Thyroid gland (tissue), 4 donors: ENCODE measurements around the gene MAGEB17.

ENCODE experiments used
- POLR2A ChIP-seq, 2 donors: fragments of 450-650 bp; IDR thresholded peaks; one replicate each; pipeline ENCODE4 v1.6.1; 2017; ENCODE audit warnings: antibody characterized with exemption in 2 of 2, mild to moderate bottlenecking in 2 of 2, moderate library complexity in 1 of 2
- TF ChIP-seq, protein P1 (sequence below), 6 experiments: fragments of 200-600 bp in 3 of 6; fragments of 450-650 bp in 3 of 6; sonication (generic) in 3 of 6; IDR thresholded peaks; one replicate each; pipeline ENCODE4 v1.5.1; 2016 to 2019; ENCODE audit warnings: antibody characterized with exemption in 6 of 6, mild to moderate bottlenecking in 2 of 6, inconsistent platforms in 1 of 6, moderate library complexity in 1 of 6

DNA sequence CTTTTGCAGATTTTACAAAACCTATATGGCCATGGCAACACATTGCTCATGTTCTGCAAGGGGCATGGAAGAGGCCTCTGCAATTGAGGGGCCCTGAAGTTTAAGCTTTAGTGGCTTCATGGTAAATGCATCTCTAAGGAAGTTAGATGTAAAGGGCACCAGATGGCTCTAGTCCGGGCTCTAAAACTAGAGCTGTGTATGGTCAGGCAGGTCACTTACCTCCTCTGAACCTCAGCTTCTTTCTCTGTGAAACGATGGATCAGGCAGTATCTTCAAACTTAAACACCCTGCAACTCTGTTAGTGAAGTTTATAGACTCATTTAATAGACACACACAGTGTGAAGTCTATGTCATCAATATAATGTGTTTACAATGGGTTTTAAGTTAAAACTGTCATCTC is 10.0 kb downstream of the MAGEB17 start:
- TF ChIP-seq, protein P1, sequence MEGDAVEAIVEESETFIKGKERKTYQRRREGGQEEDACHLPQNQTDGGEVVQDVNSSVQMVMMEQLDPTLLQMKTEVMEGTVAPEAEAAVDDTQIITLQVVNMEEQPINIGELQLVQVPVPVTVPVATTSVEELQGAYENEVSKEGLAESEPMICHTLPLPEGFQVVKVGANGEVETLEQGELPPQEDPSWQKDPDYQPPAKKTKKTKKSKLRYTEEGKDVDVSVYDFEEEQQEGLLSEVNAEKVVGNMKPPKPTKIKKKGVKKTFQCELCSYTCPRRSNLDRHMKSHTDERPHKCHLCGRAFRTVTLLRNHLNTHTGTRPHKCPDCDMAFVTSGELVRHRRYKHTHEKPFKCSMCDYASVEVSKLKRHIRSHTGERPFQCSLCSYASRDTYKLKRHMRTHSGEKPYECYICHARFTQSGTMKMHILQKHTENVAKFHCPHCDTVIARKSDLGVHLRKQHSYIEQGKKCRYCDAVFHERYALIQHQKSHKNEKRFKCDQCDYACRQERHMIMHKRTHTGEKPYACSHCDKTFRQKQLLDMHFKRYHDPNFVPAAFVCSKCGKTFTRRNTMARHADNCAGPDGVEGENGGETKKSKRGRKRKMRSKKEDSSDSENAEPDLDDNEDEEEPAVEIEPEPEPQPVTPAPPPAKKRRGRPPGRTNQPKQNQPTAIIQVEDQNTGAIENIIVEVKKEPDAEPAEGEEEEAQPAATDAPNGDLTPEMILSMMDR (IDR thresholded peaks at IDR 0.05) = no peak
- TF ChIP-seq POLR2A (IDR thresholded peaks at IDR 0.05) = no peak
